Heart left ventricle (tissue), 16 donors: Measurements from ENCODE around the gene ITGA11. TPM values are rescaled to one million over a fixed set of nuclear protein-coding genes. Genes with fewer than 3 reads are reported as not detected.

ENCODE experiments used
- ATAC-seq, 4 donors: fragments of 200-7000 bp; cut with Tn5 transposase; one replicate each; pipeline ENCODE4 v1.9.1; 2020 to 2022; ENCODE audit warnings: moderate library complexity in 4 of 4, mild to moderate bottlenecking in 3 of 4, moderate number of reproducible peaks in 1 of 4
- DNase-seq, 5 donors: peaks; one replicate each; pipeline ENCODE4 v3.0.0-alpha.2; 2020
- H3K27ac ChIP-seq, 12 donors: fragments of 200-600 bp; sonication (generic) in 4 of 12; one replicate each; pipeline versions ENCODE4 v1.5.0 to v1.8.0; 2016 to 2022; ENCODE audit warnings: mild to moderate bottlenecking in 2 of 12
- H3K27me3 ChIP-seq, 9 donors: fragments of 200-600 bp; sonication (generic) in 2 of 9; one replicate each; pipeline versions ENCODE4 v1.5.1 to v1.8.0; 2016 to 2022; ENCODE audit warnings: mild to moderate bottlenecking in 3 of 9
- H3K36me3 ChIP-seq, 9 donors: fragments of 200-600 bp; sonication (generic) in 2 of 9; one replicate each; pipeline versions ENCODE4 v1.5.0 to v1.8.0; 2018 to 2022; ENCODE audit warnings: mild to moderate bottlenecking in 2 of 9
- H3K4me1 ChIP-seq, 12 donors: fragments of 200-600 bp; sonication (generic) in 4 of 12; one replicate each; pipeline versions ENCODE4 v1.5.0 to v1.8.0; 2016 to 2022; ENCODE audit warnings: mild to moderate bottlenecking in 3 of 12
- H3K4me3 ChIP-seq, 12 donors: fragments of 200-600 bp; sonication (generic) in 4 of 12; one replicate each; pipeline versions ENCODE4 v1.5.0 to v1.8.0; 2017 to 2022; ENCODE audit warnings: mild to moderate bottlenecking in 9 of 12, moderate library complexity in 4 of 12
- H3K9me3 ChIP-seq, 12 donors: fragments of 200-600 bp; sonication (generic) in 4 of 12; one replicate each; pipeline versions ENCODE4 v1.5.0 to v1.8.0; 2016 to 2022; ENCODE audit warnings: mild to moderate bottlenecking in 1 of 12
- POLR2A ChIP-seq, 2 donors: fragments of 450-650 bp; IDR thresholded peaks; one replicate each; pipeline ENCODE4 v1.6.1; 2017; ENCODE audit warnings: antibody characterized with exemption in 2 of 2, mild to moderate bottlenecking in 2 of 2, moderate library complexity in 2 of 2
- WGBS, 4 donors: extraction: QIAGEN DNeasy Blood & Tissue Kit in 2 of 4; methylation state at CpG; one replicate each; pipeline versions ENCODE4 v1.1.5 to v1.1.7; 2013 to 2018; 5-methylcytosine and 5-hydroxymethylcytosine counted together
- intact Hi-C, 10 donors: fragments of 100-400 bp; cut with DNase I; formaldehyde crosslinking; loops; one replicate each; pipeline versions ENCODE4 v1.11.1 to v1.14.2; 2022
- polyA plus RNA-seq, 2 donors: library from polyadenylated mRNA; stranded (reverse); fragments of 200-250 nt; gene quantifications; one replicate each; pipeline ENCODE4 v1.2.3, GENCODE V29; 2013
- total RNA-seq, 9 donors: library from RNA; depleted of rRNA in 2 of 9; stranded (reverse); fragments of >200 nt in 2 of 9; fragmentation: NEBNext Ultra II Directional in 3 of 9; extraction: Animal tissue kit (Norgen Biotek cat#: 25700) in 3 of 9; gene quantifications; one replicate each; pipeline versions ENCODE4 v1.1.0 to v1.2.4, GENCODE V29; 2016 to 2023
- TF ChIP-seq, protein P1 (sequence below), 12 donors: fragments of 200-600 bp; sonication (generic) in 4 of 12; IDR thresholded peaks; one replicate each; pipeline versions ENCODE4 v1.5.0 to v1.8.0; 2018 to 2022; ENCODE audit warnings: antibody characterized with exemption in 12 of 12, mild to moderate bottlenecking in 5 of 12
- donor health status: ischemic (EF 13 %, LVEDD 7.1; RV severe dilation, severe dysfunction).
- donor health status: healthy with polysubstance abuse.
- donor health status: DM: no; HTN: yes; CAD: no.
- donor health status: DM: no; HTN: no; CAD: no.
- donor health status: ischemic (EF 25% LVEDD 6.9; RV normal size, moderate dysfunction).
- donor health status: ischemic (EF 25% LVEDD 5.7; RV mildly dilated, moderate dysfunction).
- donor health status: healthy.
- donor health status: DM: yes; HTN: yes; CAD: no.
- donor health status: ischemic (EF 35%, LVEDD 5.7; RV mildly dilated, moderate dysfunction).
- donor health status: nonischemic (EF 11% LVEDD 7.7; RV severe dilation, severe dysfunction).
- donor health status: DM: yes; HTN: yes; CAD: no.
- donor health status: PGD.
- donor health status: ischemic (EF 29% LVEDD 5.4; RV normal size, mild dysfunction).
- donor health status: nonischemic (EF 23%, LVEDD 6.1; RV moderate dilation, normal function).

ITGA11 gene
- total and polyA plus RNA-seq, 11 donors: 2.1 to 35.5 (median 12.1) TPM

DNA sequence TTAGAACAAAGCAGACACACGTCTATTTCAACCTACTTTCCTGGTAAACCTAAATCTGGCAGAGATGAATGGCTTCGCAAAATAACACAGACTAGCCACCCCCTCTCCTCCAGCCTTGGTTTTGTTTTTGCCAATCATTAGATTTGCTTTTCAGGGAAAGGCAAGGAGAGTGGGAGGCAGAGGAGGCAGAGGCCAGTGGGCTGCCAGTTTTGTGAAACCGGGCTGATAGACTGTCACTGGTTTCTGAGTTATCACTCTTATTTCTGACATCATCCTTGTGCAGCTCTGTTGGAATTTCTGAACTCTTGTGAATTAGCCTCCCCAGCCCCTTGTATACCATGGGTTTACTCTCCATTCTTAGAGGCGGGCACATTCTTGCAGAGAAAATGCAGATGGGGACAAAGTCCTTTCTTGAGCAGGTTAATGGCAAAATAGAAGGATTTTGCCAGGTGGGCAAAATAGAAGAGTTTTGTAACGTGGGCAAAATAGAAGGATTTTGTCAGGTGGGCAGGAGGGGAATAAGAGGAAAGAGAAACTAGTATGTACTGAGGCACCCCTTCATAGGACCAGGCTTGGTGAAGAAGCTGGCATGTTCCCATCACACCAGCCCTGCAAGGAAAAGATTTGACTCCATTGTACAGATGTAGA is 157.6 kb downstream of the ITGA11 start:
- peaks cover 0 to 60% (median 25%) of the 10 kb centered on the region in 12 donors for H3K4me1 ChIP-seq
- WGBS, 4 donors: 71 to 90% (median 80%) methylated on average over 5 of the region's 5 CpGs
- intact Hi-C loops: no loop called here

DNA sequence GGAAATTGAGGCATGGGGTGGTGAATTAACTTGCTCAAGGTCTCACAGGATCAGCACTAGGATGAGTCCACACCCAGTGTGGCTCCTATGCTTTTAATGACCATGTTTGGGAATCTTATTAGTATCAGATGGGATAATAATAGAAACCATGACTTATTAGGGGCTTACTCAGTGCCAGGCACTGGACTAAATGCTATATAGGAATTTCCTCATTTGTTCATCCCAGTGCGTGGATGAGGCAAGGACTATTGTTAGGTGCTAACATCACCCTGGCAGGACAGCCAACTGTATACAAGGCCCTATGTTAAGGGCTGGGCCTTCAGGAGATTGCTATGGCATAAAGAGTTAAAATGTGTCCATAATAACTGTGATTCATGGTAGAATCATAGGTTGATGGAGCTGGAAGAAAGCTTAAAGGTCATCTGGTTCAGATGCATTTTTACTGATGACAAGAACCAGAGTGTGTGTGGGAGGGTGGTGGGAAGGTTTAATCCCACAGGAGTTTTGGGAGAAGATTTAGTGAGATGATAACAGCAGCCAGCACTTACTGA is 159.2 kb downstream of the ITGA11 start:
- Histone ChIP-seq H3K27ac (peak overlapping the region in 10 of 12 donors; percentile 19 to 98 (median 70)), H3K4me3 (no peak overlapping the region), H3K9me3 (no peaks in the 10 kb centered on the region), H3K4me1 (peaks cover 0 to 54% (median 19%) of the 10 kb centered on the region in 12 donors), H3K27me3 (no peaks in the 10 kb centered on the region), H3K36me3 (no peaks in the 10 kb centered on the region)
- ATAC-seq (peak; percentile 36 to 55 (median 46)), DNase-seq (peak in 2 of 5 donors; percentile 33 to 46)
- WGBS, 4 donors: 25 to 80% (median 44%) methylated on average over 1 of the region's 1 CpG
- intact Hi-C loops: no loop called here
- no peak for TF ChIP-seq POLR2A (IDR thresholded peaks at IDR 0.05)
- TF ChIP-seq, protein P1, sequence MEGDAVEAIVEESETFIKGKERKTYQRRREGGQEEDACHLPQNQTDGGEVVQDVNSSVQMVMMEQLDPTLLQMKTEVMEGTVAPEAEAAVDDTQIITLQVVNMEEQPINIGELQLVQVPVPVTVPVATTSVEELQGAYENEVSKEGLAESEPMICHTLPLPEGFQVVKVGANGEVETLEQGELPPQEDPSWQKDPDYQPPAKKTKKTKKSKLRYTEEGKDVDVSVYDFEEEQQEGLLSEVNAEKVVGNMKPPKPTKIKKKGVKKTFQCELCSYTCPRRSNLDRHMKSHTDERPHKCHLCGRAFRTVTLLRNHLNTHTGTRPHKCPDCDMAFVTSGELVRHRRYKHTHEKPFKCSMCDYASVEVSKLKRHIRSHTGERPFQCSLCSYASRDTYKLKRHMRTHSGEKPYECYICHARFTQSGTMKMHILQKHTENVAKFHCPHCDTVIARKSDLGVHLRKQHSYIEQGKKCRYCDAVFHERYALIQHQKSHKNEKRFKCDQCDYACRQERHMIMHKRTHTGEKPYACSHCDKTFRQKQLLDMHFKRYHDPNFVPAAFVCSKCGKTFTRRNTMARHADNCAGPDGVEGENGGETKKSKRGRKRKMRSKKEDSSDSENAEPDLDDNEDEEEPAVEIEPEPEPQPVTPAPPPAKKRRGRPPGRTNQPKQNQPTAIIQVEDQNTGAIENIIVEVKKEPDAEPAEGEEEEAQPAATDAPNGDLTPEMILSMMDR (IDR thresholded peaks at IDR 0.05): no peak

More for the DNA sequence above, 157.6 kb downstream of the ITGA11 start:
- Histone ChIP-seq H3K36me3 (no peaks in the 10 kb centered on the region), H3K4me3 (no peak overlapping the region), H3K27ac (peak overlapping the region in 6 of 12 donors; percentile 18 to 98 (median 70)), H3K27me3 (no peaks in the 10 kb centered on the region), H3K9me3 (no peaks in the 10 kb centered on the region)
- DNase-seq (no peak), ATAC-seq (no peak)
- TF ChIP-seq POLR2A (IDR thresholded peaks at IDR 0.05): no peak
- TF ChIP-seq, protein P1 (IDR thresholded peaks at IDR 0.05): no peak

DNA sequence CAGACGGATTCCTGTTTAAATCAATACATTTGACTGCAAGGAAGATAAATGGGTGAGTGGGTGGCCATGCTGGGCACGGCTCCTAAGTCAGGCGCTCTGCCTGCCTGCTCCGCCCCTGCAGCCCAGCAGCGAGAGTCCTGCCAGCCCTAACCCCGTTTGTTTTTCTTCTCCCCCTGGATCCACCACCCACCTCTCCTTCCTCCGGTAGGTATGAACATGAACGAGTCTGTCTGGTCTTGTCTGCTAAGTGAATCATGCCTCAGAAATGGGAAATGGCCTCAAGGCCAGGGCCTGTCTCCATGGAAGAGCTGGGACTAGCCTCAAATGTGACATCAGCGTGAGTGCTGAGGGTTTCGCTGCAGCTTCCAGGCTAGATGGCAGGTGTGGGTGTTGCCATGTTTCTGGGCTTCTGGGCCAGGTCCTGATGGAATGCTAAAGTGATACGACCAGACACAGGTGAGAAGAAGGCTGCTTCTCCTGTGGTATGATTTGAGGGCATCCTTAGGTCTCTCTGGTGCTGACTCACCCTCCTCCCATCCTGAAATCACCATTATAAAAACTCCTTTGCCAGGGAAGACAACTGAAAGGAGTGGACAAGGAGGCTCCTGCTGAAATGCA is 160.0 kb downstream of the ITGA11 start:
- WGBS, 4 donors: 46 to 54% (median 52%) methylated on average over 11 of the region's 11 CpGs
- Histone ChIP-seq H3K27ac (peak overlapping the region in 11 of 12 donors; percentile 19 to 98 (median 68)), H3K4me1 (peaks cover 0 to 53% (median 18%) of the 10 kb centered on the region in 12 donors), H3K4me3 (no peak overlapping the region), H3K36me3 (no peaks in the 10 kb centered on the region), H3K27me3 (no peaks in the 10 kb centered on the region), H3K9me3 (no peaks in the 10 kb centered on the region)
- intact Hi-C loops: no loop called here
- peak in 3 of 4 donors; percentile 23 to 47 (median 36) for ATAC-seq
- no peak for DNase-seq
- TF ChIP-seq, protein P1 (IDR thresholded peaks at IDR 0.05): no peak
- no peak for TF ChIP-seq POLR2A (IDR thresholded peaks at IDR 0.05)

DNA sequence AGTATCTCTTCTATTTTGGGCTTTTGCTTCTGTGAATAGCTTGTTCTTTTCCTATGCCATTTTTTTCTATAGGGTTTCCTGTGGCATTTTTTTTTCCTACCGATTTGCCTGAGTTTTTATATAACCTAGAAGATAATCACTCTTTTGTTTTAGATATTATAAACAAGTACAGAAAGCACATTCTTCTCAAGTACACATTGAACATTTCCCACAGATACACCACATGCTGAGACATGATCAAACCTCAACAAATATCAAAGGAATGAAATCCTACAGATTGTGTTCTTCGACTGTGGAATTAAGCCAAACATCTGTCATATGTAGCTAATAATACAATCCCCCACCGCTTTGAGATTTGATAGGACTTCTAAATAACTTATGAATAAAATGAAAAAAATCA is 163.6 kb downstream of the ITGA11 start:
- 30 to 41% (median 37%) methylated on average over 3 of the region's 3 CpGs for WGBS, 4 donors
- ATAC-seq (no peak), DNase-seq (no peak)
- Histone ChIP-seq H3K4me3 (no peak overlapping the region), H3K27me3 (peaks cover 0 to 9% (median 0%) of the 10 kb centered on the region in 9 donors), H3K36me3 (no peaks in the 10 kb centered on the region), H3K9me3 (no peaks in the 10 kb centered on the region), H3K27ac (no peak overlapping the region), H3K4me1 (peaks cover 0 to 24% (median 11%) of the 10 kb centered on the region in 12 donors)
- intact Hi-C loops: no loop called here
- TF ChIP-seq, protein P1 (IDR thresholded peaks at IDR 0.05): no peak
- TF ChIP-seq POLR2A (IDR thresholded peaks at IDR 0.05): no peak
